CD4-positive, alpha-beta T cell treated with Interleukin-10 for 1 hour (primary cell): ENCODE data around the gene AMIGO3.
"Not testable (repeated sequence)": the region's sequence is repeated elsewhere in the genome, so short reads cannot be mapped to it uniquely, and the experiment has no call there.

ENCODE experiments used
- DNase-seq: peaks from one replicate; pipeline ENCODE4 v3.0.0-alpha.2; 2020

The AMIGO3 gene

GRCh38 chr3:49707113-49707480 is 12.4 kb downstream of the AMIGO3 start:
- DNase-seq: no peak

- DNase-seq: no peak
Observed at GRCh38 chr3:49706456-49707112, 12.9 kb downstream of the AMIGO3 start.

GRCh38 chr3:49705390-49705960 is 14.0 kb downstream of the AMIGO3 start:
- DNase-seq: no peak

- no peak for DNase-seq
Observed at GRCh38 chr3:49704629-49705028, 14.9 kb downstream of the AMIGO3 start.

GRCh38 chr3:49703956-49704355 is 15.5 kb downstream of the AMIGO3 start:
- DNase-seq: no peak

- peak; percentile 78 for DNase-seq
Observed at GRCh38 chr3:49703443-49703927, 16.0 kb downstream of the AMIGO3 start.

GRCh38 chr3:49702672-49703071 is 16.8 kb downstream of the AMIGO3 start:
- DNase-seq: no peak

GRCh38 chr3:49701388-49702077 is 18.0 kb downstream of the AMIGO3 start:
- no peak for DNase-seq

GRCh38 chr3:49700453-49701128 is 18.9 kb downstream of the AMIGO3 start:
- DNase-seq: no peak

GRCh38 chr3:49700014-49700413 is 19.5 kb downstream of the AMIGO3 start:
- no peak for DNase-seq

GRCh38 chr3:49699281-49699979 is 20.1 kb downstream of the AMIGO3 start:
- no peak for DNase-seq

GRCh38 chr3:49695350-49696015 is 24.0 kb downstream of the AMIGO3 start:
- not testable (repeated sequence) for DNase-seq

GRCh38 chr3:49694409-49695070 is 24.9 kb downstream of the AMIGO3 start:
- DNase-seq: not testable (repeated sequence)

- DNase-seq: not testable (repeated sequence)
Observed at GRCh38 chr3:49691481-49691880, 28.0 kb downstream of the AMIGO3 start.

GRCh38 chr3:49690856-49691255 is 28.6 kb downstream of the AMIGO3 start:
- DNase-seq: not testable (repeated sequence)

GRCh38 chr3:49689908-49690624 is 29.4 kb downstream of the AMIGO3 start:
- not testable (repeated sequence) for DNase-seq

- peak; percentile 94 for DNase-seq
Observed at GRCh38 chr3:49689046-49689907, 30.2 kb downstream of the AMIGO3 start, which contains the start of the genes MST1 and RNF123. Gene MST1, minus strand, starts transcription at chr3:49689474. Its CDS starts 783 bp downstream, at chr3:49688691. Gene RNF123, plus strand, starts transcription at chr3:49689557. Its CDS starts 1,609 bp downstream, at chr3:49691166.

- not testable (repeated sequence) for DNase-seq
Observed at GRCh38 chr3:49688338-49689045, 31.0 kb downstream of the AMIGO3 start.

GRCh38 chr3:49687424-49687795 is 32.1 kb downstream of the AMIGO3 start:
- DNase-seq: not testable (repeated sequence)
